ENCODE data around the gene CSGALNACT2. TPM values are rescaled to one million over a fixed set of nuclear protein-coding genes. Genes with fewer than 3 reads are reported as not detected.
A peak's percentile ranks its signal among the peaks of the same experiment; 100 is the strongest.

Gene CSGALNACT2
- total and polyA plus RNA-seq, 11 donors = 2.6 to 17.7 (median 8.8) TPM

GRCh38 chr10:43122826-43123225, 15.4 kb upstream of the CSGALNACT2 start:
- no peaks in the 10 kb centered on the region for H3K36me3 ChIP-seq
- no peak overlapping the region for H3K27ac ChIP-seq
- DNase-seq (no peak), ATAC-seq (no peak)
- no peak overlapping the region for H3K4me3 ChIP-seq
- 93 to 96% (median 95%) methylated on average over 7 of the region's 7 CpGs for WGBS, 4 donors
- TF ChIP-seq CTCF (IDR thresholded peaks at IDR 0.05) (no peak), POLR2A (IDR thresholded peaks at IDR 0.05) (no peak)
- intact Hi-C loops (cut with DNase I) = no loop called here
- H3K27me3 ChIP-seq = peaks cover 0 to 4% (median 0%) of the 10 kb centered on the region in 9 donors
- no peaks in the 10 kb centered on the region for H3K9me3 ChIP-seq
- peaks cover 0 to 41% (median 4%) of the 10 kb centered on the region in 12 donors for H3K4me1 ChIP-seq

GRCh38 chr10:43123361-43124093, 14.7 kb upstream of the CSGALNACT2 start:
- intact Hi-C loops (cut with DNase I) = no loop called here
- ATAC-seq = no peak
- Histone ChIP-seq H3K4me3 (no peak overlapping the region), H3K4me1 (peaks cover 0 to 41% (median 4%) of the 10 kb centered on the region in 12 donors), H3K27ac (no peak overlapping the region), H3K27me3 (peaks cover 0 to 4% (median 0%) of the 10 kb centered on the region in 9 donors), H3K9me3 (no peaks in the 10 kb centered on the region), H3K36me3 (no peaks in the 10 kb centered on the region)
- 87 to 93% (median 91%) methylated on average over 6 to 9 of the region's 9 CpGs for WGBS, 4 donors
- peak in 1 of 5 donors; percentile 7 for DNase-seq
- TF ChIP-seq POLR2A (IDR thresholded peaks at IDR 0.05) (no peak), CTCF (IDR thresholded peaks at IDR 0.05) (no peak)

- peaks cover 0 to 4% (median 0%) of the 10 kb centered on the region in 9 donors for H3K27me3 ChIP-seq
- no peaks in the 10 kb centered on the region for H3K9me3 ChIP-seq
- intact Hi-C loops (cut with DNase I) = no loop called here
- DNase-seq (no peak), ATAC-seq (no peak)
- H3K4me3 ChIP-seq = no peak overlapping the region
- no peak overlapping the region for H3K27ac ChIP-seq
- no peak for TF ChIP-seq POLR2A (IDR thresholded peaks at IDR 0.05)
- no peak for TF ChIP-seq CTCF (IDR thresholded peaks at IDR 0.05)
- H3K4me1 ChIP-seq = peaks cover 0 to 47% (median 4%) of the 10 kb centered on the region in 12 donors
- H3K36me3 ChIP-seq = no peaks in the 10 kb centered on the region
- 88 to 92% (median 89%) methylated on average over 6 of the region's 6 CpGs for WGBS, 4 donors
Measured at GRCh38 chr10:43124094-43124521, 14.1 kb upstream of the CSGALNACT2 start.

GRCh38 chr10:43124574-43125273, 13.5 kb upstream of the CSGALNACT2 start:
- no peak for TF ChIP-seq POLR2A (IDR thresholded peaks at IDR 0.05)
- Histone ChIP-seq H3K36me3 (no peaks in the 10 kb centered on the region), H3K27me3 (peaks cover 0 to 4% (median 0%) of the 10 kb centered on the region in 9 donors), H3K4me3 (no peak overlapping the region), H3K27ac (no peak overlapping the region), H3K4me1 (peaks cover 0 to 52% (median 4%) of the 10 kb centered on the region in 12 donors), H3K9me3 (no peaks in the 10 kb centered on the region)
- intact Hi-C loops (cut with DNase I) = no loop called here
- peak in 1 of 5 donors; percentile 7 for DNase-seq
- 86 to 94% (median 88%) methylated on average over 9 of the region's 9 CpGs for WGBS, 4 donors
- no peak for ATAC-seq
